ENCODE data around the gene RUNX2.

Gene RUNX2

GRCh38 chr6:45320349-45320748 is 7.8 kb upstream of the RUNX2 start:
- no peak for ATAC-seq
- TF ChIP-seq TSHZ2 (CRISPR knock-in tag; IDR thresholded peaks at IDR 0.05) (no peak), ZC3H10 (CRISPR knock-in tag; IDR thresholded peaks at IDR 0.05) (no peak), ZNF70 (CRISPR knock-in tag; IDR thresholded peaks at IDR 0.05) (no peak), SNAI2 (CRISPR knock-in tag; IDR thresholded peaks at IDR 0.05) (no peak), ARNTL (CRISPR knock-in tag; IDR thresholded peaks at IDR 0.05; ENCODE audit: borderline replicate concordance, low read depth) (no peak), OSR1 (CRISPR knock-in tag; IDR thresholded peaks at IDR 0.05) (no peak), GLIS3 (CRISPR knock-in tag; IDR thresholded peaks at IDR 0.05) (no peak), PPARA (CRISPR knock-in tag; IDR thresholded peaks at IDR 0.05; ENCODE audit: borderline replicate concordance) (no peak), ISL1 (CRISPR knock-in tag; IDR thresholded peaks at IDR 0.05) (no peak), ESRRG (CRISPR knock-in tag; IDR thresholded peaks at IDR 0.05) (no peak), PATZ1 (CRISPR knock-in tag; IDR thresholded peaks at IDR 0.05; ENCODE audit: borderline replicate concordance) (no peak), ZFP30 (CRISPR knock-in tag; IDR thresholded peaks at IDR 0.05) (no peak), CSRNP3 (CRISPR knock-in tag; IDR thresholded peaks at IDR 0.05) (no peak), POU6F1 (CRISPR knock-in tag; IDR thresholded peaks at IDR 0.05; ENCODE audit: borderline replicate concordance, low read depth) (no peak), ZNF8 (CRISPR knock-in tag; IDR thresholded peaks at IDR 0.05) (no peak), TCF4 (CRISPR knock-in tag; IDR thresholded peaks at IDR 0.05; ENCODE audit: borderline replicate concordance) (no peak), CSDC2 (CRISPR knock-in tag; IDR thresholded peaks at IDR 0.05) (no peak)

GRCh38 chr6:45323656-45324224 is 4.4 kb upstream of the RUNX2 start:
- ATAC-seq: no peak
- TF ChIP-seq TOX (CRISPR knock-in tag; IDR thresholded peaks at IDR 0.05; ENCODE audit: borderline replicate concordance): no peak
- TF ChIP-seq TCF4 (CRISPR knock-in tag; IDR thresholded peaks at IDR 0.05; ENCODE audit: borderline replicate concordance): no peak
- no peak for TF ChIP-seq CREB5 (CRISPR knock-in tag; IDR thresholded peaks at IDR 0.05; ENCODE audit: low read depth)
- TF ChIP-seq ZFP30 (CRISPR knock-in tag; IDR thresholded peaks at IDR 0.05): no peak
- no peak for TF ChIP-seq ZNF8 (CRISPR knock-in tag; IDR thresholded peaks at IDR 0.05)
- TF ChIP-seq BACH2 (CRISPR knock-in tag; IDR thresholded peaks at IDR 0.05; ENCODE audit: borderline replicate concordance): no peak
- TF ChIP-seq ZFP3 (CRISPR knock-in tag; IDR thresholded peaks at IDR 0.05): no peak
- TF ChIP-seq CSDC2 (CRISPR knock-in tag; IDR thresholded peaks at IDR 0.05): no peak
- TF ChIP-seq OSR1 (CRISPR knock-in tag; IDR thresholded peaks at IDR 0.05): no peak
- no peak for TF ChIP-seq SNAI2 (CRISPR knock-in tag; IDR thresholded peaks at IDR 0.05)
- TF ChIP-seq TSHZ2 (CRISPR knock-in tag; IDR thresholded peaks at IDR 0.05): no peak
